ENCODE measurements around the gene COX6B2. TPM values are rescaled to one million over a fixed set of nuclear protein-coding genes. Genes with fewer than 3 reads are reported as not detected.
A peak's percentile ranks its signal among the peaks of the same experiment; 100 is the strongest.

COX6B2 gene
- total and polyA plus RNA-seq, 2 of the 13 experiments (the other 11 are each of a cell fraction or from before 2014, with no cell fraction given) = 0.21 TPM; not detected in 1

DNA sequence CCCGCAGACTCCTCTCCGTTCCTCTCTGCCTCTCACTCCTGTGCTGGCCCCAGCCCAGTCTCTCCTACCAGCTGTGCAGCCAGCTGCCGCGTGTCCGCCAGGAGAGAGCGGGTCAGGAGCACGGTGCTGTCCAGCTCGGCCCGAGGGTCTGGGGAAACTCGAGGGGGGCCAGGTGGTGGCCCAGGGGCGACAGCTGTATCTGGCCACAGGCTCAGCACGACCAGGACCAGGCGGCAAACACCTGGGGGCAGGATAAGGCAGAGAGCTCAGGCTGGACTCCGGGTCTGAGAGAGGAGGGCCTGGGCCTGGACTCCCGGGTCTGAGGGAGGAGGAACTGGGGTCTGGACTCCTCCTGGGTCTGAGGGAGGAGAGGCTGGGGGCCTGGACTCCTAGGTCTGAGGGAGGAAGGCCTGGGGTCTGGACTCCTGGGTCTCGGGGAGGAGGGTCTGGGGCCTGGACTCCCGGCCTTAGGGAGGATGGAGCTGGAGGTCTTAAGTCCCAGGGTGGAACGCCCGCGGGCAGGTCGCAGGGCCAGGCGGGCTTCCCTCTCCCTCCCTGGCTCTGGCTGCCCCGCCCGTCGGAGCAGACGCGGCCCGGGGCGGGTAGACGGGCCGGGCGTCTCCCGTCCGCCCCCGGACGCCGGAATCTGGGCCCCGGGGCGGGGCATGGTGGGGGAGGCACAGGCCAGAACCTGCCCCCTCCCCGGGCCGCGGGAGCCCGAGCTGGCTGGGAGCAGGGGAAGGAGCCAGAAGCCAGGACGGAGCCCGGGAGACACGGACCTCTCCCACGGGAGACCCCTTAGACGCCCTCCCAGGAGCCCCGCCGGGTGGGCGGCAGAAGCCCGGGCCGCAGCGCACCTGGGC lies 14.4 kb upstream of the COX6B2 start:
- Histone ChIP-seq H3K4me1 (ENCODE audit: insufficient read depth, low read length) (peaks cover 38% of the 10 kb centered on the region), H3K4me2 (ENCODE audit: low read depth, low read length) (peak overlapping the region; percentile 63), H3K4me3 (replicated peaks in 1 of 3; ENCODE audit: insufficient read depth in 1 of 3, low read depth in 2 of 3, low read length in 3 of 3) (peak overlapping the region in 2 of 3 experiments; percentile 42 to 59; a peak in 3 of 6 replicates), H3K9ac (ENCODE audit: insufficient read depth, low read depth, low read length) (no peak overlapping the region), H2AFZ (ENCODE audit: low read length) (no peak overlapping the region), H3K27me3 (ENCODE audit: control insufficient read depth in 1 of 2, insufficient read depth in 2 of 2, low read length in 2 of 2) (peaks cover 7 to 35% of the 10 kb centered on the region in 2 experiments; a peak in 4 of 5 replicates), H4K20me1 (ENCODE audit: insufficient read depth, low read length) (no peaks in the 10 kb centered on the region), H3K27ac (ENCODE audit: extremely low read length, insufficient read depth, low read length) (no peak overlapping the region), H3K9me3 (ENCODE audit: low read length) (no peaks in the 10 kb centered on the region), H3K79me2 (ENCODE audit: insufficient read depth, low read length) (no peaks in the 10 kb centered on the region), H3K36me3 (replicated peaks in 1 of 2; ENCODE audit: control insufficient read depth in 1 of 2, insufficient read depth in 2 of 2, low read length in 2 of 2) (no peaks in the 10 kb centered on the region)
- intact Hi-C loops (cut with micrococcal nuclease; ENCODE audit: unreplicated experiment) (no loop called here), in situ Hi-C loops (cut with HindIII; ENCODE audit: extremely low pct_ligation_motif_present, low pct_unique_long_range_greater_than_20kb) (no loop called here)
- ATAC-seq = peak; percentile 63
- no peak for FAIRE-seq
- no peak for DNase-seq (ENCODE audit: low spot score)
- 14% methylated on average over 12 of the region's 54 CpGs for WGBS (ENCODE audit: low lambda C conversion rate)
- no TSS peak for BruUV-seq (replicated peaks)
- POLR2A ChIA-PET = interaction anchor here (0.9 to 2.2 kb wide), 4 partner anchors 10 to 110 kb away, joined by 3 to 9 read pairs (median 3); partner anchors contain the start of genes PPP6R1 and UBE2S
- CTCF ChIA-PET (ENCODE audit: low intra/inter-chr PET ratio, low total read pairs) = no interaction called here
- TF ChIP-seq CREBL2 (CRISPR knock-in tag; IDR thresholded peaks at IDR 0.05; ENCODE audit: borderline replicate concordance) (no peak), ZNF891 (CRISPR knock-in tag; IDR thresholded peaks at IDR 0.05) (no peak), ZNF550 (CRISPR knock-in tag; IDR thresholded peaks at IDR 0.05; ENCODE audit: borderline replicate concordance) (0 out of 2 replicates have a peak, but pooled peaks have one; percentile 42), KLF11 (CRISPR knock-in tag; IDR thresholded peaks at IDR 0.05) (no peak), ISX (CRISPR knock-in tag; conservative IDR thresholded peaks at IDR 0.05) (no peak)
- TF ChIP-seq, protein P1, sequence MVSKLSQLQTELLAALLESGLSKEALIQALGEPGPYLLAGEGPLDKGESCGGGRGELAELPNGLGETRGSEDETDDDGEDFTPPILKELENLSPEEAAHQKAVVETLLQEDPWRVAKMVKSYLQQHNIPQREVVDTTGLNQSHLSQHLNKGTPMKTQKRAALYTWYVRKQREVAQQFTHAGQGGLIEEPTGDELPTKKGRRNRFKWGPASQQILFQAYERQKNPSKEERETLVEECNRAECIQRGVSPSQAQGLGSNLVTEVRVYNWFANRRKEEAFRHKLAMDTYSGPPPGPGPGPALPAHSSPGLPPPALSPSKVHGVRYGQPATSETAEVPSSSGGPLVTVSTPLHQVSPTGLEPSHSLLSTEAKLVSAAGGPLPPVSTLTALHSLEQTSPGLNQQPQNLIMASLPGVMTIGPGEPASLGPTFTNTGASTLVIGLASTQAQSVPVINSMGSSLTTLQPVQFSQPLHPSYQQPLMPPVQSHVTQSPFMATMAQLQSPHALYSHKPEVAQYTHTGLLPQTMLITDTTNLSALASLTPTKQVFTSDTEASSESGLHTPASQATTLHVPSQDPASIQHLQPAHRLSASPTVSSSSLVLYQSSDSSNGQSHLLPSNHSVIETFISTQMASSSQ (IDR thresholded peaks at IDR 0.05; ENCODE audit: low read depth) = no peak
- TF ChIP-seq, protein P1 (CRISPR knock-in tag; IDR thresholded peaks at IDR 0.05; ENCODE audit: borderline replicate concordance) = no peak
- TF ChIP-seq, protein P2, sequence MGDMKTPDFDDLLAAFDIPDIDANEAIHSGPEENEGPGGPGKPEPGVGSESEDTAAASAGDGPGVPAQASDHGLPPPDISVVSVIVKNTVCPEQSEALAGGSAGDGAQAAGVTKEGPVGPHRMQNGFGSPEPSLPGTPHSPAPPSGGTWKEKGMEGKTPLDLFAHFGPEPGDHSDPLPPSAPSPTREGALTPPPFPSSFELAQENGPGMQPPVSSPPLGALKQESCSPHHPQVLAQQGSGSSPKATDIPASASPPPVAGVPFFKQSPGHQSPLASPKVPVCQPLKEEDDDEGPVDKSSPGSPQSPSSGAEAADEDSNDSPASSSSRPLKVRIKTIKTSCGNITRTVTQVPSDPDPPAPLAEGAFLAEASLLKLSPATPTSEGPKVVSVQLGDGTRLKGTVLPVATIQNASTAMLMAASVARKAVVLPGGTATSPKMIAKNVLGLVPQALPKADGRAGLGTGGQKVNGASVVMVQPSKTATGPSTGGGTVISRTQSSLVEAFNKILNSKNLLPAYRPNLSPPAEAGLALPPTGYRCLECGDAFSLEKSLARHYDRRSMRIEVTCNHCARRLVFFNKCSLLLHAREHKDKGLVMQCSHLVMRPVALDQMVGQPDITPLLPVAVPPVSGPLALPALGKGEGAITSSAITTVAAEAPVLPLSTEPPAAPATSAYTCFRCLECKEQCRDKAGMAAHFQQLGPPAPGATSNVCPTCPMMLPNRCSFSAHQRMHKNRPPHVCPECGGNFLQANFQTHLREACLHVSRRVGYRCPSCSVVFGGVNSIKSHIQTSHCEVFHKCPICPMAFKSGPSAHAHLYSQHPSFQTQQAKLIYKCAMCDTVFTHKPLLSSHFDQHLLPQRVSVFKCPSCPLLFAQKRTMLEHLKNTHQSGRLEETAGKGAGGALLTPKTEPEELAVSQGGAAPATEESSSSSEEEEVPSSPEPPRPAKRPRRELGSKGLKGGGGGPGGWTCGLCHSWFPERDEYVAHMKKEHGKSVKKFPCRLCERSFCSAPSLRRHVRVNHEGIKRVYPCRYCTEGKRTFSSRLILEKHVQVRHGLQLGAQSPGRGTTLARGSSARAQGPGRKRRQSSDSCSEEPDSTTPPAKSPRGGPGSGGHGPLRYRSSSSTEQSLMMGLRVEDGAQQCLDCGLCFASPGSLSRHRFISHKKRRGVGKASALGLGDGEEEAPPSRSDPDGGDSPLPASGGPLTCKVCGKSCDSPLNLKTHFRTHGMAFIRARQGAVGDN (CRISPR knock-in tag; IDR thresholded peaks at IDR 0.05) = peak; percentile 40; the same call in 1 of the 2 replicates
- TF ChIP-seq, protein P3, sequence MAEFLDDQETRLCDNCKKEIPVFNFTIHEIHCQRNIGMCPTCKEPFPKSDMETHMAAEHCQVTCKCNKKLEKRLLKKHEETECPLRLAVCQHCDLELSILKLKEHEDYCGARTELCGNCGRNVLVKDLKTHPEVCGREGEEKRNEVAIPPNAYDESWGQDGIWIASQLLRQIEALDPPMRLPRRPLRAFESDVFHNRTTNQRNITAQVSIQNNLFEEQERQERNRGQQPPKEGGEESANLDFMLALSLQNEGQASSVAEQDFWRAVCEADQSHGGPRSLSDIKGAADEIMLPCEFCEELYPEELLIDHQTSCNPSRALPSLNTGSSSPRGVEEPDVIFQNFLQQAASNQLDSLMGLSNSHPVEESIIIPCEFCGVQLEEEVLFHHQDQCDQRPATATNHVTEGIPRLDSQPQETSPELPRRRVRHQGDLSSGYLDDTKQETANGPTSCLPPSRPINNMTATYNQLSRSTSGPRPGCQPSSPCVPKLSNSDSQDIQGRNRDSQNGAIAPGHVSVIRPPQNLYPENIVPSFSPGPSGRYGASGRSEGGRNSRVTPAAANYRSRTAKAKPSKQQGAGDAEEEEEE (CRISPR knock-in tag; IDR thresholded peaks at IDR 0.05; ENCODE audit: borderline replicate concordance) = no peak

Data from HepG2 (cell line).